H1 (cell line): ENCODE results near the gene BSN. TPM values are rescaled to one million over a fixed set of nuclear protein-coding genes. Genes with fewer than 3 reads are reported as not detected.

ENCODE experiments used
- CTCF ChIA-PET: fragments of 300-600 bp; sonication (Branson Sonifier 250); formaldehyde crosslinking; loops from one replicate; lab custom pipeline; 2021; ENCODE audit not compliant: partially characterized antibody; lab: Charles Lee
- POLR2A ChIA-PET: fragments of 300-600 bp; sonication (Branson Sonifier 250); formaldehyde crosslinking; loops from one replicate; lab custom pipeline; 2021; ENCODE audit warnings: inconsistent platforms; ENCODE audit not compliant: partially characterized antibody; lab: Charles Lee
- DNase-seq, 2 experiments: peaks; one replicate each; pipeline versions ENCODE4 v3.0.0 to v3.0.0-alpha.2; 2010 to 2022; ENCODE audit warnings: low spot score in 2 of 2, low read depth in 1 of 2, mixed read lengths in 1 of 2
- FAIRE-seq: peaks from 2 replicates; lab custom pipeline; 2011; peaks lifted over from hg19 to GRCh38; lab: Jason Lieb, UNC
- H2AFZ ChIP-seq: 2 replicates; pipeline ENCODE4 v1.8.1; 2012; ENCODE audit warnings: low read length, inconsistent platforms
- H2AK5ac ChIP-seq: 2 replicates; pipeline ENCODE4 v1.6.1; 2013; ENCODE audit warnings: low read depth, low read length
- H2BK120ac ChIP-seq: replicated peaks from 2 replicates; pipeline ENCODE3; 2013; ENCODE audit warnings: low read depth, low read length, inconsistent platforms
- H2BK12ac ChIP-seq: 2 replicates; pipeline ENCODE4 v1.6.1; 2013; ENCODE audit warnings: low read depth, low read length
- H2BK15ac ChIP-seq: 2 replicates; pipeline ENCODE4 v1.6.1; 2013; ENCODE audit warnings: low read length
- H2BK20ac ChIP-seq: 2 replicates; pipeline ENCODE4 v1.6.1; 2013; ENCODE audit warnings: low read length
- H2BK5ac ChIP-seq: 2 replicates; pipeline ENCODE4 v1.6.1; 2013; ENCODE audit warnings: low read depth, low read length
- H3K14ac ChIP-seq: 2 replicates; pipeline ENCODE4 v1.6.1; 2013; ENCODE audit warnings: inconsistent platforms; ENCODE audit not compliant: insufficient read length
- H3K18ac ChIP-seq: 2 replicates; pipeline ENCODE4 v1.6.1; 2013; ENCODE audit warnings: low read length; ENCODE audit errors: extremely low read depth
- H3K23ac ChIP-seq: 2 replicates; pipeline ENCODE4 v1.6.1; 2013; ENCODE audit warnings: inconsistent platforms; ENCODE audit not compliant: insufficient read length
- H3K23me2 ChIP-seq: 2 replicates; pipeline ENCODE4 v1.6.1; 2013; ENCODE audit warnings: low read depth, low read length
- H3K27ac ChIP-seq: 2 replicates; pipeline ENCODE4 v1.6.1; 2011; ENCODE audit warnings: low read depth, low read length, inconsistent platforms
- H3K27me3 ChIP-seq, 4 experiments: replicated peaks in 1 of 4; 1 replicate in 1 of 4; 2 replicates in 3 of 4; pipeline versions ENCODE4 v1.6.1 to v1.8.1; 2011 to 2013; ENCODE audit warnings: low read length in 3 of 4, mild to moderate bottlenecking in 3 of 4, inconsistent platforms in 2 of 4, mixed read lengths in 2 of 4, moderate library complexity in 1 of 4; ENCODE audit not compliant: control insufficient read depth in 3 of 4, insufficient read depth in 3 of 4; ENCODE audit errors: extremely low read depth in 1 of 4
- H3K36me3 ChIP-seq, 4 experiments: 2 replicates each; pipeline versions ENCODE4 v1.6.1 to v1.8.1; 2011 to 2013; ENCODE audit warnings: mild to moderate bottlenecking in 4 of 4, low read length in 3 of 4, moderate library complexity in 2 of 4, control low read depth in 1 of 4, inconsistent platforms in 1 of 4; ENCODE audit not compliant: insufficient read depth in 4 of 4, control insufficient read depth in 2 of 4
- H3K4ac ChIP-seq: replicated peaks from 2 replicates; pipeline ENCODE3; 2013; ENCODE audit warnings: low read length, low read depth, mixed read lengths, inconsistent platforms; ENCODE audit not compliant: insufficient read length
- H3K4me1 ChIP-seq, 4 experiments: replicated peaks in 1 of 4; 1 replicate in 1 of 4; 2 replicates in 3 of 4; pipeline versions ENCODE4 v1.6.1 to v1.8.1; 2011 to 2013; ENCODE audit warnings: low read length in 3 of 4, inconsistent platforms in 2 of 4, mixed read lengths in 1 of 4; ENCODE audit not compliant: insufficient read depth in 4 of 4, control insufficient read depth in 3 of 4
- H3K4me2 ChIP-seq, 2 experiments: 2 replicates each; pipeline versions ENCODE4 v1.6.1 to v1.8.1; 2011 to 2013; ENCODE audit warnings: low read depth in 2 of 2, low read length in 2 of 2, control low read depth in 1 of 2, inconsistent platforms in 1 of 2, mild to moderate bottlenecking in 1 of 2; ENCODE audit not compliant: insufficient read depth in 1 of 2
- H3K4me3 ChIP-seq, 4 experiments: fragments of 200-600, 300-600 bp in 1 of 4; sonication (generic), shearing (Covaris generic), sonication (Bioruptor Twin) in 1 of 4; 2 replicates each; pipeline versions ENCODE4 v1.5.1 to v1.8.1; 2011 to 2016; ENCODE audit warnings: low read length in 4 of 4, low read depth in 3 of 4, control low read depth in 2 of 4, inconsistent platforms in 2 of 4, mild to moderate bottlenecking in 2 of 4, mixed read lengths in 1 of 4, moderate library complexity in 1 of 4; ENCODE audit not compliant: insufficient read depth in 2 of 4; ENCODE audit errors: extremely low read depth in 1 of 4
- H3K56ac ChIP-seq: replicated peaks from 2 replicates; pipeline ENCODE3; 2013; ENCODE audit warnings: low read depth, mild to moderate bottlenecking, mixed read lengths, low read length, inconsistent platforms; ENCODE audit not compliant: insufficient read length
- H3K79me1 ChIP-seq: 2 replicates; pipeline ENCODE4 v1.6.1; 2013; ENCODE audit warnings: low read depth, low read length, control low read depth
- H3K79me2 ChIP-seq, 2 experiments: 2 replicates each; pipeline versions ENCODE4 v1.6.1 to v1.8.1; 2012 to 2013; ENCODE audit warnings: low read length in 2 of 2, mild to moderate bottlenecking in 2 of 2, inconsistent platforms in 1 of 2; ENCODE audit not compliant: insufficient read depth in 2 of 2, control insufficient read depth in 1 of 2
- H3K9ac ChIP-seq, 4 experiments: replicated peaks in 1 of 4; 1 replicate in 1 of 4; 2 replicates in 3 of 4; pipeline versions ENCODE4 v1.6.1 to v1.8.1; 2011 to 2013; ENCODE audit warnings: low read depth in 3 of 4, low read length in 3 of 4, control low read depth in 2 of 4, mild to moderate bottlenecking in 2 of 4, moderate library complexity in 2 of 4, inconsistent platforms in 1 of 4; ENCODE audit errors: extremely low read depth in 1 of 4
- H3K9me3 ChIP-seq, 2 experiments: 2 replicates each; pipeline versions ENCODE4 v1.6.1 to v1.8.1; 2012 to 2013; ENCODE audit warnings: mild to moderate bottlenecking in 2 of 2, moderate library complexity in 2 of 2, control low read depth in 1 of 2, inconsistent platforms in 1 of 2, low read depth in 1 of 2, low read length in 1 of 2, mixed read lengths in 1 of 2; ENCODE audit not compliant: insufficient read depth in 2 of 2
- H4K20me1 ChIP-seq, 2 experiments: replicated peaks in 1 of 2; 2 replicates each; pipeline versions ENCODE3 to v1.8.1; 2011 to 2013; ENCODE audit warnings: inconsistent platforms in 2 of 2, low read length in 2 of 2, mild to moderate bottlenecking in 1 of 2; ENCODE audit not compliant: insufficient read depth in 2 of 2, control insufficient read depth in 1 of 2
- H4K5ac ChIP-seq: 2 replicates; pipeline ENCODE4 v1.6.1; 2013; ENCODE audit warnings: low read length, low read depth, mixed read lengths, inconsistent platforms; ENCODE audit not compliant: insufficient read length
- H4K8ac ChIP-seq: 2 replicates; pipeline ENCODE4 v1.8.0; 2013; ENCODE audit warnings: mild to moderate bottlenecking, moderate library complexity, low read length, inconsistent platforms; ENCODE audit not compliant: insufficient read depth; ENCODE audit errors: extremely low read depth
- H4K91ac ChIP-seq: replicated peaks from 2 replicates; pipeline ENCODE3; 2013; ENCODE audit warnings: low read length, mixed read lengths, inconsistent platforms; ENCODE audit not compliant: insufficient read length
- ATF3 ChIP-seq: IDR thresholded peaks from 2 replicates; pipeline ENCODE4 v1.6.1; 2011; ENCODE audit warnings: low read depth, mild to moderate bottlenecking, low read length; ENCODE audit not compliant: insufficient read depth
- BRCA1 ChIP-seq: IDR thresholded peaks from 2 replicates; pipeline ENCODE4 v1.6.1; 2012; ENCODE audit warnings: low read depth, low read length, improper control_type of control experiment
- CEBPB ChIP-seq: IDR thresholded peaks from 2 replicates; pipeline ENCODE4 v1.6.1; 2012; ENCODE audit warnings: low read depth, low read length
- CHD2 ChIP-seq: IDR thresholded peaks from 2 replicates; pipeline ENCODE4 v1.6.1; 2012; ENCODE audit warnings: low read length, improper control_type of control experiment
- HDAC2 ChIP-seq, 2 experiments: fragments of 300-600 bp in 1 of 2; sonication (generic) in 1 of 2; IDR thresholded peaks; 2 replicates each; pipeline ENCODE4 v1.6.1; 2011 to 2012; ENCODE audit warnings: low read depth in 2 of 2, low read length in 2 of 2, mild to moderate bottlenecking in 2 of 2, moderate library complexity in 2 of 2, borderline replicate concordance in 1 of 2, inconsistent platforms in 1 of 2
- JUN ChIP-seq: IDR thresholded peaks from 2 replicates; pipeline ENCODE4 v1.6.1; 2011; ENCODE audit warnings: low read depth, mild to moderate bottlenecking, improper control_type of control experiment, low read length
- KDM5A ChIP-seq: fragments of 200-600 bp; IDR thresholded peaks from 2 replicates; pipeline ENCODE4 v1.7.1; 2012; ENCODE audit warnings: mild to moderate bottlenecking, low read length, inconsistent platforms, mixed read lengths
- POU5F1 ChIP-seq: IDR thresholded peaks from 2 replicates; pipeline ENCODE4 v1.6.1; 2011; ENCODE audit warnings: low read depth, mild to moderate bottlenecking, low read length, moderate library complexity
- SP2 ChIP-seq: IDR thresholded peaks from 2 replicates; pipeline ENCODE4 v1.6.1; 2012; ENCODE audit warnings: mild to moderate bottlenecking, low read length, inconsistent platforms
- TCF12 ChIP-seq: IDR thresholded peaks from 2 replicates; pipeline ENCODE4 v1.6.1; 2011; ENCODE audit warnings: low read depth, mild to moderate bottlenecking, low read length
- WGBS, 2 experiments: shearing (Covaris generic) in 1 of 2; methylation state at CpG; one replicate each; pipeline versions ENCODE4 v1.1.6 to v1.1.7; 2013 to 2015; ENCODE audit warnings: low lambda C conversion rate in 2 of 2, mixed read lengths in 2 of 2, inconsistent platforms in 1 of 2, low coverage in 1 of 2, missing lambda C conversion rate in 1 of 2; ENCODE audit not compliant: insufficient replicate concordance in 2 of 2, insufficient coverage in 1 of 2, insufficient read length in 1 of 2; ENCODE audit errors: extremely low coverage in 1 of 2, missing lambda C conversion rate in 1 of 2; 5-methylcytosine and 5-hydroxymethylcytosine counted together
- polyA plus RNA-seq, 7 experiments: library from polyadenylated mRNA; depleted of rRNA in 3 of 7; stranded (reverse) in 5 of 7; unstranded in 2 of 7; fragments of >200 nt in 5 of 7; fragments of 200-250 nt in 2 of 7; gene quantifications; 1 replicate in 5 of 7; 2 replicates in 1 of 7; 4 replicates in 1 of 7; pipeline versions ENCODE4 v1.2.1 to v1.2.3, GENCODE V29; 2011 to 2013; ENCODE audit warnings: missing spikeins in 2 of 7, mixed read lengths in 2 of 7
- total RNA-seq: library from RNA; stranded (reverse); fragmentation: NEBNext Ultra II Directional; extraction: Animal tissue kit (Norgen Biotek cat#: 25700); gene quantifications from 2 replicates; pipeline ENCODE4 v1.2.1, GENCODE V29; 2021

BSN gene
- total and polyA plus RNA-seq, 2 of the 8 experiments (the other 6 are each of a cell fraction or from before 2014, with no cell fraction given), result 0.60 to 3.0 TPM

DNA sequence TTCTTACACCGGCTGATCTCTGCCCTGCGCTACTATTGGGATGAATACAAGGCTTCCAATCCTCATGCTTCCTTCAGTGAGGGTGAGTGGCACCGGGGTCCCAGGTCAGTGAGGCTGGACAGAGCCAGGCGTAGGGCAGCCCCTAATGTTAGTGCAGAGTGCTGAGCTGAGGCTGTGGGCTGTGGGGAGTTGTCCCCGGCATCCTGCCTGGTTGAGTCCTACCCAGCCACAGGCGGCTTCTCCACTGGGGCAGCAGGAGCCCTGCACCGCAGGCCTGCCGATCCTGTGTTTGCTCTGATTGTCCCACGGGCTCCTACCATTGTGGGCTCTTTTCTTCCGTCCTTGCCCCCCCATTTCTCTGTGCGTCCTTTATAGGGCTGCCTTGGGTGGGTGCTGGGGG is 148.4 kb downstream of the BSN start:
- H3K4me3 ChIP-seq, result no peak overlapping the region
- no peak overlapping the region for H3K14ac ChIP-seq
- no peak for TF ChIP-seq KDM5A
- no peak for TF ChIP-seq CHD2
- TF ChIP-seq POU5F1, result no peak
- TF ChIP-seq ATF3, result no peak
- TF ChIP-seq JUN, result no peak
- no peak for TF ChIP-seq BRCA1
- no peak for TF ChIP-seq HDAC2 (IDR thresholded peaks at IDR 0.05; ENCODE audit: borderline replicate concordance in 1 of 2, low read depth in 2 of 2, low read length in 2 of 2)
- TF ChIP-seq CEBPB, result no peak
- no peak for TF ChIP-seq TCF12
- TF ChIP-seq SP2, result no peak
- no peak overlapping the region for H3K9ac ChIP-seq
- no peak overlapping the region for H3K23ac ChIP-seq
- H2AK5ac ChIP-seq, result no peak overlapping the region
- H3K79me1 ChIP-seq, result no peaks in the 10 kb centered on the region
- FAIRE-seq, result no peak
- H2BK120ac ChIP-seq, result no peak overlapping the region
- peaks cover 3 to 15% of the 10 kb centered on the region in 2 experiments for H4K20me1 ChIP-seq
- no peaks in the 10 kb centered on the region for H3K27me3 ChIP-seq
- H3K79me2 ChIP-seq, result no peaks in the 10 kb centered on the region
- H3K27ac ChIP-seq, result no peak overlapping the region
- no peaks in the 10 kb centered on the region for H3K23me2 ChIP-seq
- CTCF ChIA-PET, result interaction anchor here (1.0 to 9.7 kb wide), 11 partner anchors 10 to 204 kb away, joined by 3 to 127 read pairs (median 11); partner anchors contain the start of genes AMIGO3 and MST1R
- H2AFZ ChIP-seq, result no peak overlapping the region
- no peak overlapping the region for H3K4me2 ChIP-seq
- H3K18ac ChIP-seq, result no peak overlapping the region
- no peak overlapping the region for H2BK12ac ChIP-seq
- H2BK20ac ChIP-seq, result no peak overlapping the region
- no peak overlapping the region for H4K5ac ChIP-seq
- POLR2A ChIA-PET, result interaction anchor here (1.1 to 5.7 kb wide), 5 partner anchors 10 to 50 kb away, joined by 3 to 57 read pairs (median 3); partner anchors contain the start of gene AMIGO3
- no peak for DNase-seq
- H3K4ac ChIP-seq, result no peak overlapping the region
- H3K9me3 ChIP-seq, result no peaks in the 10 kb centered on the region
- no peak overlapping the region for H4K91ac ChIP-seq
- no peak overlapping the region for H3K56ac ChIP-seq
- H3K4me1 ChIP-seq, result peaks cover 0 to 9% (median 5%) of the 10 kb centered on the region in 4 experiments; a peak in 5 of 7 replicates
- no peak overlapping the region for H2BK5ac ChIP-seq
- H4K8ac ChIP-seq, result no peak overlapping the region
- H3K36me3 ChIP-seq, result peaks cover 4 to 5% (median 5%) of the 10 kb centered on the region in 4 experiments; a peak in 5 of 8 replicates
- 92% methylated on average over 11 of the region's 11 CpGs; no CpG with 5 or more reads in 1 of the 2 experiments for WGBS, 2 experiments
- no peak overlapping the region for H2BK15ac ChIP-seq
